Mucosa of descending colon (tissue), 3 donors: ENCODE data around the gene SORCS1. TPM values are rescaled to one million over a fixed set of nuclear protein-coding genes. Genes with fewer than 3 reads are reported as not detected.

Source experiments
- ATAC-seq: fragments of 200-7000 bp; cut with Tn5 transposase; one replicate; pipeline ENCODE4 v1.9.1; 2020; ENCODE audit warnings: mild to moderate bottlenecking, moderate library complexity
- DNase-seq, 3 donors: peaks; one replicate each; pipeline ENCODE4 v3.0.0-alpha.2; 2020
- H3K36me3 ChIP-seq: fragments of 200-600 bp; one replicate; pipeline ENCODE4 v1.8.0; 2021; ENCODE audit warnings: low read depth, mild to moderate bottlenecking
- H3K4me1 ChIP-seq: fragments of 200-600 bp; one replicate; pipeline ENCODE4 v1.8.0; 2021; ENCODE audit warnings: low read depth, mild to moderate bottlenecking
- H3K4me3 ChIP-seq: fragments of 200-600 bp; one replicate; pipeline ENCODE4 v1.8.0; 2021; ENCODE audit warnings: mild to moderate bottlenecking
- H3K9me3 ChIP-seq: fragments of 200-600 bp; one replicate; pipeline ENCODE4 v1.8.0; 2021; ENCODE audit warnings: mild to moderate bottlenecking
- CTCF ChIP-seq: fragments of 200-600 bp; IDR thresholded peaks from one replicate; pipeline ENCODE4 v1.8.0; 2022; ENCODE audit warnings: antibody characterized with exemption, mild to moderate bottlenecking
- intact Hi-C, 2 donors: fragments of 100-400 bp; cut with DNase I in 1 of 2; cut with micrococcal nuclease in 1 of 2; formaldehyde crosslinking; loops; one replicate each; pipeline versions ENCODE4 v1.11.0 to v1.11.1; 2022; cut with DNase I, micrococcal nuclease
- total RNA-seq, 3 donors: library from RNA; stranded (reverse); fragmentation: NEBNext Ultra II Directional in 2 of 3; extraction: Animal tissue kit (Norgen Biotek cat#: 25700) in 2 of 3; gene quantifications; one replicate each; pipeline versions ENCODE4 v1.2.1 to v1.2.4, GENCODE V29; 2021 to 2023
- donor health status: DM: no; HTN: no; CAD: no; lungs with moderate emphysema.
- donor health status: DM: no; HTN: no; CAD: no.
- donor health status: DM: no; HTN: yes; CAD: no.

SORCS1 gene
- total RNA-seq, 3 donors from 2014 or later, result 0.80 to 13.2 (median 0.93) TPM

GRCh38 chr10:106655636-106656035 is 508.9 kb downstream of the SORCS1 start:
- no peak for TF ChIP-seq CTCF
- no peaks in the 10 kb centered on the region for H3K36me3 ChIP-seq
- H3K4me3 ChIP-seq, result no peak overlapping the region
- no peaks in the 10 kb centered on the region for H3K4me1 ChIP-seq
- intact Hi-C loops, result no loop called here
- no peaks in the 10 kb centered on the region for H3K9me3 ChIP-seq
- no peak for DNase-seq
- ATAC-seq, result no peak

GRCh38 chr10:106655165-106655564 is 509.3 kb downstream of the SORCS1 start:
- no peak for TF ChIP-seq CTCF
- Histone ChIP-seq H3K4me1 (no peaks in the 10 kb centered on the region), H3K36me3 (no peaks in the 10 kb centered on the region), H3K4me3 (no peak overlapping the region), H3K9me3 (no peaks in the 10 kb centered on the region)
- ATAC-seq, result no peak
- DNase-seq, result no peak
- intact Hi-C loops, result no loop called here

- intact Hi-C loops, result no loop called here
- TF ChIP-seq CTCF, result no peak
Measured at GRCh38 chr10:106652279-106652678, 512.2 kb downstream of the SORCS1 start.

GRCh38 chr10:106648534-106649481 is 515.7 kb downstream of the SORCS1 start:
- no peaks in the 10 kb centered on the region for H3K9me3 ChIP-seq
- TF ChIP-seq CTCF, result no peak
- H3K4me3 ChIP-seq, result no peak overlapping the region
- H3K36me3 ChIP-seq, result no peaks in the 10 kb centered on the region
- no peak for ATAC-seq
- DNase-seq, result no peak
- intact Hi-C loops, result no loop called here
- H3K4me1 ChIP-seq, result no peaks in the 10 kb centered on the region

More at GRCh38 chr10:106652279-106652678, 512.2 kb downstream of the SORCS1 start:
- Histone ChIP-seq H3K4me3 (no peak overlapping the region), H3K36me3 (no peaks in the 10 kb centered on the region), H3K9me3 (no peaks in the 10 kb centered on the region), H3K4me1 (no peaks in the 10 kb centered on the region)
- ATAC-seq (no peak), DNase-seq (no peak)

GRCh38 chr10:106643473-106643872 is 521.0 kb downstream of the SORCS1 start:
- Histone ChIP-seq H3K9me3 (no peaks in the 10 kb centered on the region), H3K4me1 (no peaks in the 10 kb centered on the region), H3K4me3 (no peak overlapping the region), H3K36me3 (no peaks in the 10 kb centered on the region)
- DNase-seq (no peak), ATAC-seq (no peak)
- intact Hi-C loops, result no loop called here
- TF ChIP-seq CTCF, result no peak
